IPS-18a (cell line): ENCODE measurements around the gene TTC36.
A peak's percentile ranks its signal among the peaks of the same experiment; 100 is the strongest.

Experiments used
- H3K27ac ChIP-seq: one replicate; pipeline ENCODE4 v1.5.1; 2013; ENCODE audit warnings: low read length
- H3K27me3 ChIP-seq: one replicate; pipeline ENCODE4 v1.6.1; 2013; ENCODE audit warnings: mild to moderate bottlenecking, low read length; ENCODE audit not compliant: control insufficient read depth, insufficient read depth
- H3K36me3 ChIP-seq: one replicate; pipeline ENCODE4 v1.6.1; 2013; ENCODE audit warnings: low read depth, low read length; ENCODE audit not compliant: control insufficient read depth
- H3K4me1 ChIP-seq: one replicate; pipeline ENCODE4 v1.6.1; 2013; ENCODE audit warnings: low read depth, low read length; ENCODE audit not compliant: control insufficient read depth
- H3K4me3 ChIP-seq: one replicate; pipeline ENCODE4 v1.5.1; 2013; ENCODE audit warnings: low read length
- H3K9ac ChIP-seq: one replicate; pipeline ENCODE4 v1.6.1; 2013; ENCODE audit warnings: mild to moderate bottlenecking, low read length, moderate library complexity
- H3K9me3 ChIP-seq: one replicate; pipeline ENCODE4 v1.6.1; 2013; ENCODE audit warnings: low read depth, low read length; ENCODE audit not compliant: control insufficient read depth

Gene TTC36

DNA sequence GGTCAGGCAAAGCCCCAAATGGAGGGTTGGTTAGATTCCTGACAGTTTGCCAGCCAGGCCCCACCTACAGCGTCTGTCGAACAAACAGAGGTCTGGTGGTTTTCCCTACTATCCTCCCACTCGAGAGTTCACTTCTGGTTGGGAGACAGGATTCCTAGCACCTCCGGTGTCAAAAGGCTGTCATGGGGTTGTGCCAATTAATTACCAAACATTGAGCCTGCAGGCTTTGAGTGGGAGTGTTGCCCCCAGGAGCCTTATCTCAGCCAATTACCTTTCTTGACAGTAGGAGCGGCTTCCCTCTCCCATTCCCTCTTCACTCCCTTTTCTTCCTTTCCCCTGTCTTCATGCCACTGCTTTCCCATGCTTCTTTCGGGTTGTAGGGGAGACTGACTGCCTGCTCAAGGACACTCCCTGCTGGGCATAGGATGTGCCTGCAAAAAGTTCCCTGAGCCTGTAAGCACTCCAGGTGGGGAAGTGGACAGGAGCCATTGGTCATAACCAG, 4.7 kb upstream of the TTC36 start:
- Histone ChIP-seq H3K27me3 (no peaks in the 10 kb centered on the region), H3K9ac (no peak overlapping the region), H3K4me1 (peaks cover 3% of the 10 kb centered on the region), H3K9me3 (no peaks in the 10 kb centered on the region), H3K36me3 (peaks cover 65% of the 10 kb centered on the region), H3K27ac (no peak overlapping the region), H3K4me3 (no peak overlapping the region)

DNA sequence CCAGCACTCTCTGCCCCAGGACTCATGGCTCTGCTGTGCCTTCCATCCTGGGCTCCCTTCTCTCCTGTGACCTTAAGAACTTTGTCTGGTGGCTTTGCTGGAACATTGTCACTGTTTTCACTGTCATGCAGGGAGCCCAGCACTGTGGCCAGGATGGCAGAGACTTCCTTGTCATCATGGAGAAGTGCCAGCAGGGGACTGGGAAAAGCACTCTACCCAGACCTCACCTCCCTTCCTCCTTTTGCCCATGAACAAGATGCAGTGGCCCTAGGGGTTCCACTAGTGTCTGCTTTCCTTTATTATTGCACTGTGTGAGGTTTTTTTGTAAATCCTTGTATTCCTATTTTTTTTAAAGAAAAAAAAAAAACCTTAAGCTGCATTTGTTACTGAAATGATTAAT, 2.9 kb upstream of the TTC36 start:
- peaks cover 8% of the 10 kb centered on the region for H3K4me1 ChIP-seq
- H3K9ac ChIP-seq = no peak overlapping the region
- H3K4me3 ChIP-seq = no peak overlapping the region
- no peak overlapping the region for H3K27ac ChIP-seq
- H3K27me3 ChIP-seq = peaks cover 4% of the 10 kb centered on the region
- H3K36me3 ChIP-seq = peaks cover 56% of the 10 kb centered on the region
- H3K9me3 ChIP-seq = no peaks in the 10 kb centered on the region

DNA sequence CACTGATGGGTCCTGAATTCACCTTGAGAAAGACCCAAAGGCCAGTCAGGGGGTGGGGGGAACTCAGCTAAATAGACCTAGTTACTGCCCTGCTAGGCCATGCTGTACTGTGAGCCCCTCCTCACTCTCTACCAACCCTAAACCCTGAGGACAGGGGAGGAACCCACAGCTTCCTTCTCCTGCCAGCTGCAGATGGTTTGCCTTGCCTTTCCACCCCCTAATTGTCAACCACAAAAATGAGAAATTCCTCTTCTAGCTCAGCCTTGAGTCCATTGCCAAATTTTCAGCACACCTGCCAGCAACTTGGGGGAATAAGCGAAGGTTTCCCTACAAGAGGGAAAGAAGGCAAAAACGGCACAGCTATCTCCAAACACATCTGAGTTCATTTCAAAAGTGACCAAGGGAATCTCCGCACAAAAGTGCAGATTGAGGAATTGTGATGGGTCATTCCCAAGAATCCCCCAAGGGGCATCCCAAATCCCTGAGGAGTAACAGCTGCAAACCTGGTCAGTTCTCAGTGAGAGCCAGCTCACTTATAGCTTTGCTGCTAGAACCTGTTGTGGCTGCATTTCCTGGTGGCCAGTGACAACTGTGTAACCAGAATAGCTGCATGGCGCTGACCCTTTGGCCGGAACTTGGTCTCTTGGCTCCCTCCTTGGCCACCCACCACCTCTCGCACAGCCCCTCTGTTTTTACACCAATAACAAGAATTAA, 2.4 kb upstream of the TTC36 start:
- H3K27ac ChIP-seq = no peak overlapping the region
- H3K4me1 ChIP-seq = peaks cover 13% of the 10 kb centered on the region
- H3K27me3 ChIP-seq = peaks cover 9% of the 10 kb centered on the region
- H3K36me3 ChIP-seq = peaks cover 50% of the 10 kb centered on the region
- H3K9me3 ChIP-seq = no peaks in the 10 kb centered on the region
- no peak overlapping the region for H3K4me3 ChIP-seq
- H3K9ac ChIP-seq = no peak overlapping the region

DNA sequence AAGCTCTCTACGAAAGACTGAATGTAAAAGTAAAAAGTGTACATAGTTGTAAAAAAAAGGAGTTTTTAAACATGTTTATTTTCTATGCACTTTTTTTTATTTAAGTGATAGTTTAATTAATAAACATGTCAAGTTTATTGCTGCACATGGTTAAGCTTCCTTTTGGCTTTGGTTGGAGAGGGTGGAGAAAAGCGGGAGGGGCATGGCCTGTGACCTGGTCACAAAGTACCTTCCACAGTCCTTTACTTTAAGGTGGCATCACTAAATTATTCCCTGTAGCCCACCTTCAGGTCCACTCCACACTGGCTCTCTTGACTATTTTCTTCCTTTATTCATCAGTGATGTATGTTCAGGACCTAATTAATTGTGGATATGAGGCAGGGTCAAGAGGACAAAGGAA, 586 bp upstream of the TTC36 start:
- Histone ChIP-seq H3K27me3 (peaks cover 13% of the 10 kb centered on the region), H3K4me3 (no peak overlapping the region), H3K9ac (no peak overlapping the region), H3K36me3 (peaks cover 33% of the 10 kb centered on the region), H3K4me1 (peaks cover 17% of the 10 kb centered on the region), H3K9me3 (no peaks in the 10 kb centered on the region), H3K27ac (no peak overlapping the region)

DNA sequence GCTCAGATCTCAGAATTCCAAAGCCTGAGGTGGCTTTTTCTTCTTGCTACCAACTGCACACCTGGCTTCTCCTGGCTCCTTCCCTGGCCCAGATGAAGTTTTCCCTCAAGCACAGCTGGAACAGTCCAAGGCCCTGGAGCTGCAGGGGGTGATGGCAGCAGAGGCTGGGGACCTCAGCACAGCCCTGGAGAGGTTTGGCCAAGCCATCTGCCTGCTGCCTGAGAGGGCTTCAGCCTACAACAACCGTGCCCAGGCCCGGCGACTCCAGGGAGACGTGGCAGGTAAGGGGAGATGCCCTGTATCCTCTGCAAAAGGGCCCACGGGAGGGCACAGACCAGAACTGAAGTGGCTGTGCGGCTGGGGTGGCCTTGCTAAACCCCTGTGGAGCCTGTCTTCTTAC, 1.2 kb downstream of the TTC36 start:
- Histone ChIP-seq H3K36me3 (peaks cover 15% of the 10 kb centered on the region), H3K9me3 (no peaks in the 10 kb centered on the region), H3K4me3 (no peak overlapping the region), H3K27ac (no peak overlapping the region), H3K4me1 (peaks cover 17% of the 10 kb centered on the region), H3K27me3 (peaks cover 13% of the 10 kb centered on the region), H3K9ac (no peak overlapping the region)

DNA sequence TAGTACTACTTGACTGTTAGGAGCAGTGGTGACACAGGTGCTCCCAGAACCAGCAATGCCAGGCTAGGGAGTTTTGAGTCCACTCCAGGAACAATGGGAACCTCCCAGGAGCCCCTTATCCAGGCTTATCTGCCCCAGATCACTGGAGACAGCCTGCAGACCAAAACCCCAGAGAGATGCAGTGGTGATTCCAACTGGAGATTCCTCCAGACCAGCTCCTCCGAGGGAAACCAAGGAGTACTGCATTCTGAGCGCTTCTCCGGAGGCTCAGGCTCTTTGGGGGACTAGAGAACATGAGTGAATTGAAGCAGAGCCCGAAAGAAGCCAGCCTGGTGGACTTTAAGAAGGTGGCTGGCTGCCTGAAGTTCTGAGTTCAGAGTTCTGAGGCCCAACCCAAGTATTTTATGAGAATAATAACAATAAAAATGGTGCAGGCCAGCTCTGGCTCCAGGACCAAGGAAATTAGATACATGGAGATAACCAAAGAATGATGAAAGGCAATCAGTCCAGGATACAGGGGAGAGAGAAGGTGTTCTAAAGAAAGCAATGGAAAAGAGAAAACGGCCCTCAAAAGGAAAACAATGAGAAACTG, 2.4 kb downstream of the TTC36 start:
- H3K9me3 ChIP-seq = no peaks in the 10 kb centered on the region
- peak overlapping the region; percentile 88 for H3K4me3 ChIP-seq
- no peak overlapping the region for H3K27ac ChIP-seq
- H3K27me3 ChIP-seq = peaks cover 13% of the 10 kb centered on the region
- H3K36me3 ChIP-seq = peaks cover 7% of the 10 kb centered on the region
- H3K4me1 ChIP-seq = peaks cover 17% of the 10 kb centered on the region
- H3K9ac ChIP-seq = peak overlapping the region; percentile 57

DNA sequence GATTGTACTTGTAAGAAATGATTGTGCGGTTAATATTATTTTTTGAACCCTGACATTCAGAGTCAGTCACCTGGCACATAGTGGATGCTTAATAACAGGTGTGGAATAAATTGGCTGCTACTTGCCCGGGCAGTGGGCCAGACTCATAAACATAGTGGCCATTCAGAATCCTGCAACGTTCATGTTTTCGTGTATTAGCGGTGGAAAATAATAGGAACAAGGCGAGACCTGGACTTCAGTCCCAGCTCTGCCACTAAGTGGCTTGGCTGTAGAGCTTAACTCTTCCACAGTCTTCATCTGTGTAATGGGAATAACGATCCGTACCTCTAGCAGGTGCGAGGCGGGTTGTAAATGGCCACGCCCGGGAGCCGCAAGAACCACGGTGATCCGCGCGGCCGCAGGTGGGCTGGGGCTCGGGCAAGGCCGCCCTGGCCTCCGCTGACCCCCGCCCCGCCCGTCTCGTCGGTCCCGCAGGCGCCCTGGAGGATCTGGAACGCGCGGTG, 3.0 kb downstream of the TTC36 start:
- Histone ChIP-seq H3K27me3 (peaks cover 13% of the 10 kb centered on the region), H3K27ac (no peak overlapping the region), H3K9me3 (no peaks in the 10 kb centered on the region), H3K36me3 (peaks cover 1% of the 10 kb centered on the region), H3K4me1 (peaks cover 17% of the 10 kb centered on the region), H3K9ac (peak overlapping the region; percentile 57), H3K4me3 (peak overlapping the region; percentile 88)

DNA sequence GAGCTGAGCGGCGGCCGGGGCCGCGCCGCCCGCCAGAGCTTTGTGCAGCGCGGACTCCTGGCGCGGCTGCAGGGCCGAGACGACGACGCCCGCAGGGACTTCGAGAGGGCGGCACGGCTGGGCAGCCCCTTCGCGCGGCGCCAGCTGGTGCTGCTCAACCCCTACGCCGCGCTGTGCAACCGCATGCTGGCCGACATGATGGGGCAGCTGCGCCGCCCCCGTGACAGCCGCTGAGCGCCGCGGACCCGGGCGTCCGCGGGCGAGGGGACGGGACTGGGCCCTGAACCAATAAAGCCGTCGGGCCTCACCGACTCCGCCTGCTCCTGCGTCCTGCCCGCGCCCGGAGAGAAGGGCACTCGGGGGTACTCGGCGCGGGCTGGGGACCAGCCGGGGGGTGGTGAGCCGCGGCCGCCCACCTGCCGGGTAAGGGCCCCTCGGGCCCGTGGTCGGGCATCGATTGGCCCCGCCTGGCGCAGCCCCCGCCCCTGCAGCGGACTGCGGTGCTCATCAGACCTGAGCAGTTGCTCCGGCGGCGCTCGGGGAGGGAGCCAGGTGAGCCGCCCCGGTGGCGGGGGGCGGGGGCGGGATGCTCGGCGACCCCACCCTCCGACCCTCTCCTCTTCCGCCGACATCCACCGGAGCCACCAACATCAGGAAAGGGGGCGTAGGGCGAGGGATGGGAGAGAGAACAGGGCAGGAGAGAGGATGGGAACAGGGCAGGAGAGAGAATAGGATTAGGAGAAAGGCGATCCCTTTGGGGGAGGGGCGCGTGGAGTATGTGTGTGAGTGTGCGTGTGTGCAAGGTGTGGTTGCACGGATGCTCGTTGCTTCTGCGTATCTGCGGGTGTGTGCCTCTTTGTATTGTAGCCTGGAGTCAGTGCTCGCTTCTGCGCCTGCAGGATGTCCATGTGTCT, 3.7 kb downstream of the TTC36 start, which contains the start of gene TMEM25:
Gene TMEM25 (plus strand): TSS at position 510 of the 914 bp plus-strand sequence. CDS start 610 bp downstream, outside the sequence.
- H3K36me3 ChIP-seq = no peaks in the 10 kb centered on the region
- peaks cover 13% of the 10 kb centered on the region for H3K27me3 ChIP-seq
- H3K9ac ChIP-seq = peak within 1 kb of the TSS; percentile 57
- no peak within 1 kb of the TSS for H3K27ac ChIP-seq
- H3K4me1 ChIP-seq = peaks cover 17% of the 10 kb centered on the region
- H3K4me3 ChIP-seq = peak within 1 kb of the TSS; percentile 88
- no peaks in the 10 kb centered on the region for H3K9me3 ChIP-seq

DNA sequence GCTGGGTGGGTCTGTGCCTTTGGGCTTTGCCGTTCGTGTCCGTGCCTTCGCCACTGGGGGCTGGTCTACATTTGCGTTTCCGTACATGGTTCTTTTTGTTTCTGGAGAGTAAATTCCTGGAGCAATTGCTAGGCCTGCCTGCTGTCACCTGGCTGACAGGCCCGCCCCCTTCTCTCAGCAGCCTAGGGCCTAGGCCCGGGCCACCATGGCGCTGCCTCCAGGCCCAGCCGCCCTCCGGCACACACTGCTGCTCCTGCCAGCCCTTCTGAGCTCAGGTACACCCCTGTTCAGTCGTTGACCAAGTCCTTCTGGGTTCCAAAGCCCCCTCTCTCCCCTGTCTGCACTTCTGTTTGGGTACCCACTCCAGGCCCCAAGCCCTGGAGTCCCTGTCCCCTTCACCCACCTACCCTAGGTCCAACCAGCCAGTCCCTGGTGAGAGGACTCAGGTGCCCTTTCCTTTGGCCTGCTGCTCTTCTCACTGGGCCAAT, 4.4 kb downstream of the TTC36 start:
- Histone ChIP-seq H3K4me3 (peak overlapping the region; percentile 88), H3K36me3 (no peaks in the 10 kb centered on the region), H3K4me1 (peaks cover 17% of the 10 kb centered on the region), H3K27ac (no peak overlapping the region), H3K27me3 (peaks cover 13% of the 10 kb centered on the region), H3K9me3 (no peaks in the 10 kb centered on the region), H3K9ac (peak overlapping the region; percentile 44)

DNA sequence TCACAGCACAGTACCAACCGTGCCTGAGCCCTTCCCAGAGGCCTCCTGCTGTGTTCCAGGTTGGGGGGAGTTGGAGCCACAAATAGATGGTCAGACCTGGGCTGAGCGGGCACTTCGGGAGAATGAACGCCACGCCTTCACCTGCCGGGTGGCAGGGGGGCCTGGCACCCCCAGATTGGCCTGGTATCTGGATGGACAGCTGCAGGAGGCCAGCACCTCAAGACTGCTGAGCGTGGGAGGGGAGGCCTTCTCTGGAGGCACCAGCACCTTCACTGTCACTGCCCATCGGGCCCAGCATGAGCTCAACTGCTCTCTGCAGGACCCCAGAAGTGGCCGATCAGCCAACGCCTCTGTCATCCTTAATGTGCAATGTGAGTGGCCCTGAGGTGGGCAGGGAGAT, 4.8 kb downstream of the TTC36 start:
- no peak overlapping the region for H3K9ac ChIP-seq
- H3K27ac ChIP-seq = no peak overlapping the region
- no peaks in the 10 kb centered on the region for H3K36me3 ChIP-seq
- H3K27me3 ChIP-seq = peaks cover 13% of the 10 kb centered on the region
- H3K4me1 ChIP-seq = peaks cover 15% of the 10 kb centered on the region
- H3K4me3 ChIP-seq = peak overlapping the region; percentile 88
- H3K9me3 ChIP-seq = no peaks in the 10 kb centered on the region
